Panc1 (cell line): ENCODE results near the gene PRSS50. TPM values are rescaled to one million over a fixed set of nuclear protein-coding genes. Genes with fewer than 3 reads are reported as not detected.

ENCODE experiments used
- ATAC-seq: fragments of 200-7000 bp; cut with Tn5 transposase; 2 replicates; pipeline ENCODE4 v1.9.1; 2020; ENCODE audit warnings: mild to moderate bottlenecking, moderate library complexity
- BruUV-seq: library from RNA; stranded (reverse); fragments of 400-500 nt; replicated peaks from 2 replicates; lab custom pipeline; 2021; lab: Mats Ljungman, UMichigan
- CTCF ChIA-PET: fragments of 300-600 bp; sonication (Branson Sonifier 250); formaldehyde crosslinking; loops from one replicate; lab custom pipeline; 2022; ENCODE audit warnings: antibody characterized with exemption; lab: Charles Lee
- POLR2A ChIA-PET: fragments of 300-600 bp; sonication (Branson Sonifier 250); formaldehyde crosslinking; loops from one replicate; lab custom pipeline; 2022; ENCODE audit warnings: antibody characterized with exemption; lab: Charles Lee
- DNase-seq: peaks from one replicate; pipeline ENCODE4 v3.0.0-alpha.2; 2010; ENCODE audit warnings: low read depth, low spot score
- H3K27ac ChIP-seq: 2 replicates; pipeline ENCODE4 v1.5.1; 2011; ENCODE audit warnings: mild to moderate bottlenecking, low read length, inconsistent platforms
- H3K27me3 ChIP-seq: fragments of 200-500 bp; sonication (Bioruptor generic); 2 replicates; pipeline ENCODE4 v1.6.0; 2014; ENCODE audit warnings: low read length, inconsistent platforms; ENCODE audit not compliant: control insufficient read depth, insufficient read depth
- H3K36me3 ChIP-seq: fragments of 200-500 bp; sonication (Bioruptor generic); 2 replicates; pipeline ENCODE4 v1.5.1; 2014; ENCODE audit warnings: inconsistent platforms, mild to moderate bottlenecking, low read length, moderate library complexity; ENCODE audit not compliant: control insufficient read depth, insufficient read depth
- H3K4me1 ChIP-seq: 2 replicates; pipeline ENCODE4 v1.5.1; 2011; ENCODE audit warnings: inconsistent platforms, mild to moderate bottlenecking, low read length, moderate library complexity; ENCODE audit not compliant: control insufficient read depth, insufficient read depth
- H3K4me3 ChIP-seq, 2 experiments: 2 replicates each; pipeline ENCODE4 v1.5.1; 2011 to 2012; ENCODE audit warnings: low read depth in 2 of 2, low read length in 2 of 2, mild to moderate bottlenecking in 2 of 2, inconsistent platforms in 1 of 2, moderate library complexity in 1 of 2
- H3K9me3 ChIP-seq: fragments of 200-500 bp; sonication (Bioruptor generic); 2 replicates; pipeline ENCODE4 v1.5.1; 2014; ENCODE audit warnings: low read depth, mild to moderate bottlenecking, inconsistent platforms, low read length, moderate library complexity; ENCODE audit not compliant: control insufficient read depth, insufficient read depth
- CTCF ChIP-seq: fragments of 450-650 bp; IDR thresholded peaks from 2 replicates; pipeline ENCODE4 v1.5.1; 2017; ENCODE audit warnings: mild to moderate bottlenecking
- POLR2AphosphoS5 ChIP-seq: IDR thresholded peaks from 2 replicates; pipeline ENCODE4 v1.6.1; 2012; ENCODE audit warnings: mild to moderate bottlenecking, low read depth, low read length, moderate library complexity
- REST ChIP-seq, 2 experiments: IDR thresholded peaks; 2 replicates each; pipeline ENCODE4 v1.6.1; 2011 to 2012; ENCODE audit warnings: low read depth in 2 of 2, control low read depth in 1 of 2, low read length in 1 of 2, mild to moderate bottlenecking in 1 of 2, moderate library complexity in 1 of 2; ENCODE audit not compliant: insufficient read depth in 1 of 2
- SIN3A ChIP-seq: IDR thresholded peaks from 2 replicates; pipeline ENCODE4 v1.6.1; 2012; ENCODE audit warnings: low read depth, mild to moderate bottlenecking, low read length, moderate library complexity, borderline replicate concordance; ENCODE audit not compliant: insufficient read depth
- TCF7L2 ChIP-seq: IDR thresholded peaks from 2 replicates; pipeline ENCODE4 v1.6.1; 2011; ENCODE audit warnings: mild to moderate bottlenecking, low read depth, low read length, inconsistent platforms
- in situ Hi-C: cut with HindIII; loops from 2 replicates; pipeline ENCODE4 v1.10.0; 2016; ENCODE audit warnings: low sequenced_read_pairs, low pct_unique_long_range_greater_than_20kb
- intact Hi-C: fragments of 100-400 bp; cut with micrococcal nuclease; formaldehyde crosslinking; loops from one replicate; pipeline ENCODE4 v1.10.0; 2022; ENCODE audit not compliant: unreplicated experiment
- total RNA-seq: library from RNA; stranded (reverse); gene quantifications from one replicate; pipeline ENCODE4 v1.2.1, GENCODE V29; 2021; ENCODE audit not compliant: unreplicated experiment

The PRSS50 gene
- total RNA-seq, 1 experiment from 2014 or later = 0.13 TPM

GRCh38 chr3:46730819-46731218 lies 13.2 kb upstream of the PRSS50 start:
- Histone ChIP-seq H3K27me3 (no peaks in the 10 kb centered on the region), H3K4me3 (no peak overlapping the region), H3K9me3 (no peaks in the 10 kb centered on the region), H3K27ac (no peak overlapping the region), H3K36me3 (no peaks in the 10 kb centered on the region), H3K4me1 (no peaks in the 10 kb centered on the region)
- no peak for ATAC-seq
- in situ Hi-C loops (no loop called here), intact Hi-C loops (no loop called here)
- DNase-seq = no peak
- POLR2A ChIA-PET = no interaction called here
- TF ChIP-seq REST (IDR thresholded peaks at IDR 0.05; ENCODE audit: insufficient read depth in 1 of 2, low read depth in 2 of 2, low read length in 1 of 2) (no peak), CTCF (no peak), POLR2AphosphoS5 (no peak), SIN3A (no peak), TCF7L2 (no peak)
- no TSS peak for BruUV-seq
- CTCF ChIA-PET = no interaction called here

GRCh38 chr3:46729038-46729437 lies 11.4 kb upstream of the PRSS50 start:
- DNase-seq (no peak), ATAC-seq (no peak)
- H3K4me1 ChIP-seq = no peaks in the 10 kb centered on the region
- H3K9me3 ChIP-seq = no peaks in the 10 kb centered on the region
- in situ Hi-C loops = no loop called here
- CTCF ChIA-PET = no interaction called here
- intact Hi-C loops = no loop called here
- H3K27ac ChIP-seq = no peak overlapping the region
- H3K27me3 ChIP-seq = no peaks in the 10 kb centered on the region
- no TSS peak for BruUV-seq
- POLR2A ChIA-PET = no interaction called here
- H3K36me3 ChIP-seq = no peaks in the 10 kb centered on the region
- H3K4me3 ChIP-seq = no peak overlapping the region
- TF ChIP-seq CTCF = no peak
- no peak for TF ChIP-seq POLR2AphosphoS5
